Right lobe of liver (tissue), 4 donors: ENCODE results near the gene NEGR1.

Experiments
- CTCF ChIP-seq, 4 donors: fragments of 200-600 bp in 3 of 4; fragments of 450-650 bp in 1 of 4; IDR thresholded peaks; one replicate each; pipeline versions ENCODE4 v1.5.1 to v1.8.0; 2016 to 2022; ENCODE audit warnings: antibody characterized with exemption in 4 of 4, mild to moderate bottlenecking in 2 of 4
- POLR2A ChIP-seq: fragments of 450-650 bp; IDR thresholded peaks from one replicate; pipeline ENCODE4 v1.6.1; 2017; ENCODE audit warnings: antibody characterized with exemption, mild to moderate bottlenecking
- donor health status: DM: no; HTN: no; CAD: no.
- donor health status: DM: no; HTN: no; CAD: no.
- donor health status: DM: no; HTN: yes; CAD: no.

GRCh38 chr1:71649608-71650007 is 632.7 kb downstream of the NEGR1 start:
- TF ChIP-seq POLR2A (no peak), CTCF (IDR thresholded peaks at IDR 0.05) (no peak)
